Left lung (tissue), 10 donors: ENCODE measurements around the gene PWWP2B. TPM values are rescaled to one million over a fixed set of nuclear protein-coding genes. Genes with fewer than 3 reads are reported as not detected.

Source experiments
- ATAC-seq: fragments of 200-7000 bp; cut with Tn5 transposase; one replicate; pipeline ENCODE4 v1.9.1; 2020; ENCODE audit warnings: moderate library complexity
- DNase-seq, 4 donors: peaks; one replicate each; pipeline ENCODE4 v3.0.0-alpha.2; 2013 to 2020
- H3K27ac ChIP-seq, 2 donors: fragments of 200-600 bp; sonication (generic) in 1 of 2; one replicate each; pipeline versions ENCODE4 v1.5.0 to v1.8.0; 2020 to 2021
- H3K27me3 ChIP-seq, 2 donors: fragments of 200-600 bp; sonication (generic) in 1 of 2; one replicate each; pipeline versions ENCODE4 v1.5.0 to v1.8.0; 2020 to 2021
- H3K36me3 ChIP-seq, 2 donors: fragments of 200-600 bp; sonication (generic) in 1 of 2; one replicate each; pipeline versions ENCODE4 v1.5.0 to v1.8.0; 2020 to 2021
- H3K4me1 ChIP-seq, 2 donors: fragments of 200-600 bp; one replicate each; pipeline ENCODE4 v1.8.0; 2021
- H3K4me3 ChIP-seq, 2 donors: fragments of 200-600 bp; sonication (generic) in 1 of 2; one replicate each; pipeline versions ENCODE4 v1.5.0 to v1.8.0; 2020 to 2021; ENCODE audit warnings: mild to moderate bottlenecking in 1 of 2
- H3K9me3 ChIP-seq, 2 donors: fragments of 200-600 bp; sonication (generic) in 1 of 2; one replicate each; pipeline versions ENCODE4 v1.5.0 to v1.8.0; 2020 to 2021
- intact Hi-C, 2 donors: fragments of 100-400 bp; cut with DNase I; formaldehyde crosslinking; loops; one replicate each; pipeline versions ENCODE4 v1.11.2 to v1.14.2; 2022
- polyA plus RNA-seq, 6 donors: library from polyadenylated mRNA; unstranded; fragments of 120-200 nt; gene quantifications; one replicate each; pipeline ENCODE4 v1.2.1, GENCODE V29; 2013; ENCODE audit not compliant: insufficient read length in 6 of 6
- total RNA-seq, 2 donors: library from RNA; stranded (reverse); fragmentation: NEBNext Ultra II Directional; extraction: Animal tissue kit (Norgen Biotek cat#: 25700); gene quantifications; one replicate each; pipeline ENCODE4 v1.2.1, GENCODE V29; 2021
- TF ChIP-seq, protein P1 (sequence below), 2 donors: fragments of 200-600 bp; sonication (generic) in 1 of 2; IDR thresholded peaks; one replicate each; pipeline versions ENCODE4 v1.5.0 to v1.8.0; 2021; ENCODE audit warnings: antibody characterized with exemption in 2 of 2
- donor health status: DM: no; HTN: yes; CAD: no.
- donor health status: DM: no; HTN: no; CAD: no.

Gene PWWP2B
- total and polyA plus RNA-seq, 8 donors = 8.4 to 23.2 (median 11.0) TPM

DNA sequence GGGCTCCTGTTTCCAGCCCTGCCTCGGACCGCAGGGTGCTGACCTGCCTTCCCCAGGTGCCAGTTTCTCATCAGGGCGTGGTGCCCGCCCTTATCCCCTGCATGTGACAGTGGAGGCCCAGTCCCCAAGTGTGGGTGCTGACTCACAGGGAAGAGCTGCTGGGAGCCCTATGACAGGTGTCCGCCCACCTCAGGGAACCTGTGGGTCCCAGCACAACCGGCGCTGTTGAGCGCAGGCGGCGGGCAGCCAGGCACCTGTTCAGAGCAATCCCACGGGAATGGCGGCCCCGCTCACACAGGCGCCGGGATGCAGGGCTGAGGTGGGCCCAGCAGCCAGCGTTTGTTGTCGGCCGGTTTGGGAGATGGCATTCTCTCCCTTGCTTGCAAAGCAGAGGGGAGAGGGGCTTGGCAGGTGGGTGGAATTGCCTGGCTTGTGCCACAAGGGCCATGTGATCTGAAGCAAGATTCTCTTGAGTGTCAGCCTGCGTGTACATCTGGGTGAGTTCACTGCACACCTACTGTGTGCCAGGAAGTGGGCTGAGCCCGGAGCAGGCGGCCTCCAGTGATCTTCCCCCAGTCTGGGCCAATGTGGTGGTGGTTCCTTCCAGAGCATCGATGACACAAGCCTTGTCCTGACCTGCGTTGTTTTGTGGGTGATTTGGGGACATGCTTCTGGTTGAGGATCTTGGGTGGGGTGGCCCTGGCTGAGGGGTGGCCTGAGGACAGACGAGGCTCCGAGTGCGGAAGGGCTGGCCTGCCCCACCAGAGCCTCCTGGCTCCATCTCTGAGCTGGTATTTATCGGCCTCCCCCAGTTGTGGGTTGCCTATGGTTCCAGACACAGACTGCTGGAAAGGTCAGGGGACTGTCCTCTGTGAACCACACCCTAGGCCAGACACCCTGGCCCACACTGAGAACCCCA, 2.4 kb downstream of the PWWP2B start:
- no peak overlapping the region for H3K4me3 ChIP-seq
- intact Hi-C loops = no loop called here
- TF ChIP-seq, protein P1, sequence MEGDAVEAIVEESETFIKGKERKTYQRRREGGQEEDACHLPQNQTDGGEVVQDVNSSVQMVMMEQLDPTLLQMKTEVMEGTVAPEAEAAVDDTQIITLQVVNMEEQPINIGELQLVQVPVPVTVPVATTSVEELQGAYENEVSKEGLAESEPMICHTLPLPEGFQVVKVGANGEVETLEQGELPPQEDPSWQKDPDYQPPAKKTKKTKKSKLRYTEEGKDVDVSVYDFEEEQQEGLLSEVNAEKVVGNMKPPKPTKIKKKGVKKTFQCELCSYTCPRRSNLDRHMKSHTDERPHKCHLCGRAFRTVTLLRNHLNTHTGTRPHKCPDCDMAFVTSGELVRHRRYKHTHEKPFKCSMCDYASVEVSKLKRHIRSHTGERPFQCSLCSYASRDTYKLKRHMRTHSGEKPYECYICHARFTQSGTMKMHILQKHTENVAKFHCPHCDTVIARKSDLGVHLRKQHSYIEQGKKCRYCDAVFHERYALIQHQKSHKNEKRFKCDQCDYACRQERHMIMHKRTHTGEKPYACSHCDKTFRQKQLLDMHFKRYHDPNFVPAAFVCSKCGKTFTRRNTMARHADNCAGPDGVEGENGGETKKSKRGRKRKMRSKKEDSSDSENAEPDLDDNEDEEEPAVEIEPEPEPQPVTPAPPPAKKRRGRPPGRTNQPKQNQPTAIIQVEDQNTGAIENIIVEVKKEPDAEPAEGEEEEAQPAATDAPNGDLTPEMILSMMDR (IDR thresholded peaks at IDR 0.05) = no peak
- H3K36me3 ChIP-seq = peaks cover 0 to under 1% of the 10 kb centered on the region in 2 donors
- H3K27me3 ChIP-seq = no peaks in the 10 kb centered on the region
- DNase-seq (peak in 1 of 4 donors; percentile 76), ATAC-seq (no peak)
- H3K9me3 ChIP-seq = no peaks in the 10 kb centered on the region
- peak overlapping the region in 1 of 2 donors; percentile 68 for H3K27ac ChIP-seq
- peaks cover 27 to 79% of the 10 kb centered on the region in 2 donors for H3K4me1 ChIP-seq

DNA sequence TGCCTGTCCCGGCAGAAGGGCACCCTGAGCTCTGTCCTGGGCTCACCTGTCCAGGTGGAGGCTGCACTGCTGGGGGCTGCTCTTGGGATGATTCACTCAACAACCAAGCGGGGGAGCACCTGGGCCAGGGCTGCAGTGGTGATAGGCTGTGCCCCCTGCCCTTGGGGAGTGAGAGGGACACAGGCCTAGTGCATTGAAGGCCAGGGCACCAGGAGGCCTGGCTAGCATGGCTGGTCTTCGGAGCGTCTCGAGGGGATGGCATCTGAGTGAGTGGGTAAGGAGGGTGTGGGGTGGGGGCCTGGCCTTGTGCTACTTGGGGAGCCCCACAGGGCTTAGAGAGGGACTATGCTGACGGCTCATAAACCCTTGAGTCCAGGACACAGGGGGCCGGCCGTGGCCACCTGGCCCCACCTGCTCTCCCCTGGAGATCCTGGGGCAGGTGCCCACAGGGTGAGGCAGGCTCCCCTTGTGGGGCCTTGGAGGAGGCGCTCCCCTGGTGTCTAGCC, 3.1 kb downstream of the PWWP2B start:
- Histone ChIP-seq H3K9me3 (no peaks in the 10 kb centered on the region), H3K4me1 (peaks cover 27 to 77% of the 10 kb centered on the region in 2 donors), H3K4me3 (no peak overlapping the region), H3K27ac (peak overlapping the region; percentile 48 to 68), H3K36me3 (peaks cover 0 to 7% of the 10 kb centered on the region in 2 donors), H3K27me3 (no peaks in the 10 kb centered on the region)
- TF ChIP-seq, protein P1 (IDR thresholded peaks at IDR 0.05) = no peak
- intact Hi-C loops = no loop called here
- ATAC-seq (no peak), DNase-seq (peak in 1 of 4 donors; percentile 61)

DNA sequence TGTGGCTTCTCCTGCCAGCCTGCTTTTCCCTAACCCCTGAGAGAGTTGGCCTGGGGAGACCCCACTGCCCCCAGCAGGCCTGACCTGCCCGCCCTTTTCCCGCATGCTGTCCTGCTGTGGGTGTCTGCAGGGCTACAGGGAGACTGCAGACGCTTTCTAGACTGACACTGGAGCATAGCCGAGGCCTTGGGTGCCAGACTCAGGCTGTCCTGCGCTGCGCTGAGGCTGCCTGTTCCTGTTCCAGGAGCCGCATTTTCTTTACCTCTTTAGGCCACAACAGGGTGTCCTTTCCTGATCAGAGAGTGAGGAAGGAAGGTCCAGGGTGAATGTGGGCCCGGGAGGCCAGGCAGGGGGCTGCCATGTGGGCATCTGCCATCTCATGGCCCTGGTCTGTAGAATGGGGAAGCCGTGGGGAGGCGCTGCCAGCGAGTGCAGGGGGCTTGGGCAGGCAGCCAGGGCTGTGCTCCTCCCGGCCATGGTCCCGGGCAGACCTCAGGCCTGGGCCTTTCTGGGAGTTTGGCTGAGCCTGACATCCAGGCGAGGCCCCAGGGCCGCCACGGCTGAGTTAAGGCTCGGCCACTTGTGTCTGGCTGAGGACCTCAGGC, 3.6 kb downstream of the PWWP2B start:
- H3K36me3 ChIP-seq = peaks cover 0 to 13% of the 10 kb centered on the region in 2 donors
- H3K27ac ChIP-seq = peak overlapping the region; percentile 48 to 68
- no peak overlapping the region for H3K4me3 ChIP-seq
- DNase-seq (peak in 1 of 4 donors; percentile 85), ATAC-seq (no peak)
- H3K9me3 ChIP-seq = no peaks in the 10 kb centered on the region
- no peaks in the 10 kb centered on the region for H3K27me3 ChIP-seq
- intact Hi-C loops = no loop called here
- TF ChIP-seq, protein P1 (IDR thresholded peaks at IDR 0.05) = no peak
- peaks cover 23 to 71% of the 10 kb centered on the region in 2 donors for H3K4me1 ChIP-seq

DNA sequence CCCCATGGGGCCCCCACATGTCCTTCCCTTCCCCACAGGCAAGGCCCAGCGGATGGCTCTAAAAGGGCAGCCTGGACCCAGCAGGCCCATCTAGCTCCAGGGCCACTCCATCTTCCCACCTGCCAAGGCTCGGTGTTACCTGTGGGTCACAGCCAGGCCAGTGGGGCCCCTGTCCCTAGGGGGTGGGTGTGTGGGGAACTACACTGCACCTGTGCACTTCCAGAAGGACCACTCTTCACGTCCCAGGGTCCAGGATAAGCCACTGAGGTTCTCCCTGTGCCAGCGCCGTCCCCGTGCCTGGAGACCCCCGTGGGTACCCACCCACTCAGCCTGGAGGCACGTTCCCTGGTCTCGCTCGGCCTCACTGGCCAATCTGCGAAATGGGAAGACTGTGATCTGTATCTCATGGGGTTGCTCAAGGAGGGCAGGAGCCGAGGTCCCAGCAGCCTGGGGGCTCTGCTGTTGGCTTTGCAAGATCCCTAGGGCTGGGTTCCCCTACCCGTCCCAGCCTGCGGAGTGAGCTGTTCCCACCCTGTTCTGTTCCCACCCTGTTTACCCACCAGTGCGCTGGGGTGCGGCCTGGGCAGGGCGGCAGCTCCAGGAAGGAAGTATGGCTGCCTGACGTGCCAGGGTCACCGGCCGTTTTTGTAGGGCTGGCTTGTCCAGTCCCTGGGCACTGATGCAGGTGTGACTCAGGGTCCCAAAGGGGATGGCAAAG, 4.6 kb downstream of the PWWP2B start:
- peaks cover 0 to 22% of the 10 kb centered on the region in 2 donors for H3K36me3 ChIP-seq
- no peaks in the 10 kb centered on the region for H3K27me3 ChIP-seq
- TF ChIP-seq, protein P1 (IDR thresholded peaks at IDR 0.05) = no peak
- peak in 1 of 4 donors; percentile 82 for DNase-seq
- no peak overlapping the region for H3K4me3 ChIP-seq
- peak overlapping the region; percentile 48 to 68 for H3K27ac ChIP-seq
- peaks cover 21 to 69% of the 10 kb centered on the region in 2 donors for H3K4me1 ChIP-seq
- H3K9me3 ChIP-seq = no peaks in the 10 kb centered on the region
- no peak for ATAC-seq
- intact Hi-C loops = no loop called here
